HG03342 (cell line): Measurements from ENCODE around the gene GLB1L2.

Experiments used
- ATAC-seq: cut with Tn5 transposase; IDR thresholded peaks from one replicate; pipeline ENCODE4 v1.9.1; 2021; ENCODE audit warnings: mild to moderate bottlenecking, moderate library complexity; ENCODE audit not compliant: unreplicated experiment

Gene GLB1L2

DNA sequence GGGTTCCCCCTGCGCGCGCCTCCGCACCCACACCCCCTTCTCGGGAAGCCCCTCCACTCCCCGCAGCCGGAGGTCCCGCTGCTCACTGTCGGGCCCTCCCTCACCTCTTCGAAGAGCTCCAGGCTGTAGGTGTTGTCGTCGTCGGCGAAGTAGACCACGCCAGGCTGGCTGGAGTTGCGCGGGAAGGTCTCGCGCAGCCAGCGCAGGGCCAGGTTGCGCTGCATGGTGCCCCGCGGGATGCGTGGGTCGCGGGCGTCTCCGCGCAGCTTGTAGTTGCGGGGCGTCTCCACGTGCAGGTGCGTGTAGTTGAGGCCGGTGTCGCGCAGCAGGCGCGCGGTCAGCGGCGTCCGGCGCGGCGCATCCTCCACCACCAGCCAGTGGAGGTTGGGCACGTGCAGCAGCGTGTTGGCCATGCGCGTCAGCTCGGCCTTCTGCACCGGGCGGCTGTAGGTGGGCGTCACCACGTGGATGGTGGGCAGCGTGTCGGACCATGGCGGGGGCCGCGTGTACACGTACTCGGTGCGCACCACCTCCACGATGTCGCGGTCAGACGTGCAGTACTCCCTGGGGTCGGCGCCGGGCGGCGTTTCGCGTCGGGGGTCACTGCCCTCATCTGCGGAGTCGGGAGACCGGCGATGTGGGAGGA lies 51.9 kb downstream of the GLB1L2 start:
- ATAC-seq: no peak

DNA sequence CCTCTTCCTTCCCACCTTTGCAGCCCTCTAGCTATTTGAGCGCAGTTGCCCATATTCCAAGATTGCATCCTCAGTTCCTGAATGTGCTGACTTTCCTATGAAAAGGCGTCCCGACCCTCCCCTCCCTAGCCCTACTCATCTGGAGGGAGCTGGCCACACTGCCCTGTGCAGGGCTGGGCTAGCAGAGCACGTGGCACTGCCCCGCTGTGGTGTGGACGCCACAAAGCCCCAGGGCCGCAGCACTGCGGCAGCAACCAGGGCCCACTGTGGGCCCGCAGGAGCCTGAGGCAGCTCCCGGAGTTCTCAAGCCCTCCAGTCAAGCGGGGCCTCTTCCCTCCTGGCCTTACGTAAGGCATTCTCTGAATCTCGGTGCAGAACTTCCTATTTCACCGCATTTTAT lies 52.6 kb downstream of the GLB1L2 start:
- no peak for ATAC-seq

DNA sequence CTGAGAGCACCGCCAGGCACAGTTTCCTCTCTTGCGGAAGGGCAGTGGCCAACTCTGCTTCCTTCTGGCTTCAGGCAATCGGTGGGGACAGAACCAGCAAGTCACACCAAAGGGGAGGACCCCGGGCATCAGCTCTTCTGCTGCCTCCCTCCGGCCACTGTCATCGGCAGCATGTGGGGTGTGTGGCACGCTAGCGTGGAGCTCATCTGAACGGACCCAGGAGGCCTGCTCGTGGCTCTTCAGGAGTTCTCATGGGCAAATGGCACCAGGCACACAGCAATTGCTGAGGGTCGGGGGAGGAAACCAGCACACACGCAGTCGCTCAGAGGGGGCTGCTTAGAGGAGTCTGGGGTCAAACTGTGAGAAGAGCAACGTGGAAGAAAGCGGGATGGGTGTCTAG lies 53.4 kb downstream of the GLB1L2 start:
- ATAC-seq: no peak

DNA sequence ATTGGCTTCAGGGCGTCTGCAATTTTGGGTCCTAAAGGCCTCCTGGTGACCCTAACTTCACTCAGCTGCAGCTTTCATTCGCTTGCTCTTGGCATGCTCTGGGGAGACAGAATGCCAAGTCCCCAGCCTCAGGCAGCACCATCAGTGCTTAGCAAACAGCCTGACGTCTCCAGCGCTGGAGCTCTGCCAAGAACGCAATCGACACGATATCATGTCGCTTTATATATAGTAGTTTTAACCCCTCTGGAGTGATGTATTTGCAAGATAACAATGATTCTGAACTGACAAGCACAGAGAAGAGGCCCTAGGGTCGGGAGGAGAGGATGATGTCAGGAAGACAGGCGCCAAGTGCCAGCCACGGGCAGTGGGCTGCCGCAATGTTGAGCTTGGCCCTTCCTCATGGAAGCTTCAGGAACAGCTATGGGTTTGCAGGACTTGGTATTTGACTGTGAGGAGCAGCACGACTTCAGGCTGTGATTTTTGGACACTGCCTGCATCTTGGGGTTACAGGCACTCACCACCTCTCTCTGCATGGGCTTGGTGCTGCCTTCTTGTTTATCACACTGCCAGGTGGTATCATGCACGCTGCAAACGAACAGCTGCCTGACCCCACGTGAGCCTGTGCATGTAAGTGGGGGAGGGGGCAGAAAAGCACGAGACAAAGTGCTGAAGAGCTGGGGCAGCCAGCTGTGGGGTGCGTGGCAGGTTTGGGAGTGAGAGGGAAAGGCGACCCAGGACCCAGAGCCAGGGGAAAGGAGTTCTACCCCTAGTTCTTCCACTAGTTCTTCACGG lies 54.2 kb downstream of the GLB1L2 start:
- ATAC-seq: no peak

DNA sequence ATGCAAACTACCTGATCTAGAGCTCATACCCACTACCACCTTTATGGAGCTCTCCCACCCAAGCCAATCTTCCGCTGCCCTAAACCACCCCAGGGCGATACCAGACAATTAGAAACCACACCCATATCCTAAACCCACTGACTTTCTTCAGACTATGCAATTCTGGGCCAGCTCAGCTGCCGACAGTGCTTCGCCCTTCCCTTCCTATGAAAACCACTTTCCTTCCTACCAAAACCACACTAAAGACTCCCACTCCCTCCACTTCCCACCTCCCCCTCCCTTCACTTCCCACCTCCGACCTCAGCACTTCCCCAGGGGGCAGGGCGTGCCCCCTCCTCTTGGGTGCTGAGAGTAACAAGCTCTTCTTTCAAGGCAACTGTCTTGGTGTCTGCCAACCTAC lies 55.2 kb downstream of the GLB1L2 start:
- no peak for ATAC-seq

DNA sequence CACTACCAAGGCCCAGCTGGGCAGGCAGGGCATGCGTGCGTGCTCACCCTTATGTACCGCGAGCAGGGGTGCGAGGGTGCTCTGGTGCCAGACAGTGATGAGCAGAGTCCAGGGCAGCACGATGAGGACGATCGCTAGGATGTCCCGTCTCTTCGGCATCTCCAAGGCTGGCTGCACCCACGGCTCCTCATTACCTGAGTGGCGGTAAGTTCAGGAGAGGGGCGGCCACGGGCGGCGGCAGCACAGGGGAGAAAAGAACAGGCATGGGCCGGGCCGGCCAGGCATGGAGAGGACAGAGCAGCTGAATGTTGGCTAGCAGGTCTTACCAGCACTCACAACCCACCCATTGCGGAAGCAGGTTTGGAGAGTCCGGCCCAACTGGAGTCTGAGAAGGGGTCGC lies 55.7 kb downstream of the GLB1L2 start:
- ATAC-seq: no peak

DNA sequence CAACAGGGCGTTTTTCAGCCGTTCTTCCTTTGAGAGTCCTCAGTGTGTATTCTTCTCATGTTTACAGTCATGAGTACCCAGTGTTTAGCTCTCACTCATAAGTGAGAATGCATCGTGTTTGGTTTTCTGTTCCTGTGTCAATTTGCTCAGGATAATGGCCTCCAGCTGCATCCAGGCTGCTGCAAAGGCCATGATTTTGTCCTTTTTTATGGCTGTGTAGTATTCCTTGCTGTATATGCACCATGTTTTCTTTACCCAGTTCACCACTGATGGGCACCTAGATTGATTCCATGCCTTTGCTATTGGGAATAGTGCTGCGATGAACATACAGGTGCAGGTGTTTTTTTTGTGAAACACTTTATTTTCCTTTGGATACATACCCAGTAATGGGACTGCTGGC lies 56.8 kb downstream of the GLB1L2 start:
- no peak for ATAC-seq

DNA sequence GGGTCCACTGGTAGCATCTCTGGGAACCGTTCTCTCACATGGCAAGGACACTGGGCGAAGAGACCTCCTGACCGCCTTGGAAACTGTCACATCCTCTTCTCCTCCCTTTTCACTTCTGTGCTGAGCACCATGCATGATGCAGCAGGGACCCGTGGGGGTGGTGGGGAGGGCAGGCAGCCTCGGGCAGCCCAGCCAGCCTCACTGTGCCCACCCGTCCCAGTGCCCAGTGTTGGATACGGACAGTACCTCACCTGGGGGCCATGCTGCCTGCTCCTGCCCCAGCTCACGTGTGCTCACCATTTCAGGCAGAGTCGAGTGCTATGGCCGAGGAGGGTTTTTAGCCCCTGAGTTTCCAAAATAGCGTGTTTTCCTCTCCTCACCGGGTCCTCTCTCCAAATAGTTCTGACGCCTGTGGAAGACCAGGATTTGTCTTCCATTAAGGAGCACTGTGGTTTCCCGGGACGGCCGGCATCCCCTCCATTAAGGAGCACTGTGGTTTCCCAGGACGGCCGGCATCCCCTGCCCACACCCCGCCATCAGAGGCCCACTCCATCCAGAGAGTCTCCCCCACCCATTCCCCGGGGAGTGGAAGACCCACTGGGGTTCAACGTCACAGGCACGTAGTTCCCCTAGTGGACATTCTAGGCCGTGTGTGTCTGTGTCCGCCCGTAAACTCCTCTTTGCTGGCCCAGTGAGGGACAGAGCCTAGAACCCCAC lies 57.8 kb downstream of the GLB1L2 start:
- ATAC-seq: no peak

DNA sequence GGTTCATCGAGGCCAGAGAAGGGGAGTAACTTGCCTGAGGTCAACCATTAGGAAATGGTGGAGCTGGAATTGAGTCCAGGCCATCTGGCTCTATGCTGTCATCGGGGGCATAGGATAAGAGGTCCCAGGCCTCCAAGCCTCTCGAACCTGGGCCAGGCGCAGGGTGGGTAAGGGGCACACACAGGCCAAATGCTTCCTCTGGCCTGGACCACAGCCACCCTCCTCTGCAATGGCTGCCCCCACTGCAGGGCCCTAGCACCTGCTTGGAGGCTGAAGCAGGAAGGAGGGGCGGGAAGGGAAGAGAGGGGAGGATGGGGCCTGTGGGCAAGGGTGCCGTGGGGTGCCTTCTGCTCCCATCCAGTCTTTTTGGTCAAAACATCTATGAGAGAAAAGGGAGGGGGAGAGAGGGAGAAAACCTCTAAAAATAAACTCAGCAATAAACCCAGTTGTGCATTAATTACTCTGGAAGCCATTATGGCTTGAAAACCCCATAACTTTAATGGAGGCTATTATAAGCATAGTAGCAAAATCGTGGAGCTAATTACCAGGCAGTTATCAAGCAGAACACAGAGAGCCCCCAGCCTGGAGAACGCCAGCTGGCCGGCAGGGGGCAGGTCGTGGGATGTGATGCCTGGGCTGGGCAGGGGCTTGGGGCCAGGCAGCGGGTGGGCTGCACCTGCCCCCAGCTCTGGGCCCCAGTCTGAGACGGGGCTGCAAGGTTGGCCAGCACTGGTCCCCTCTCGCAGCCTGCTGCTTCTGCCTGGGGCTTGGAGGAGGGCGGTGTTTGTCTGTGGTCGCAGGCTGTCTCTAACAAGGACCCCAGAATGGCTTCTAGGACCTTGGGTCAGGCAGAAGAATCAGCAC lies 59.1 kb downstream of the GLB1L2 start:
- ATAC-seq: no peak

DNA sequence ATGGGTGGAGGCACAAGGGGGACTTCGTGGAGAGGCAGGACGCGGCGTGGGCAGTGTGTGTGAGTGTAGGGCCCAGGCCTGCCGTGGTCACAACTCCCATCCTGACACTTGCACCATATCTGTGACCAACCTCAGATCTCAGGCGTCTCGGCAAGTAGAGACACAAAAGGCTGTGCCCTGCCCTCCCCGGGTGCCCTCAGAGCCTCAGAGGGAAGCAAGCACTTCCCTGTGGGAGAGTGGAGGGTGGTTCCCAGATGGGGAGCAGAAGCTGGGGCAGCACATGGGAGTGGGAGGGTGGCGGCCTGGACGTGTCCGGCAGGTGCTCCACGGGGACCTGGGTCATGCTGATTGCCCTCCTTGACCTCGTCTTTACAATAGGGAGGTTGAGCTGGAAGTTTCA lies 59.9 kb downstream of the GLB1L2 start:
- ATAC-seq: no peak

DNA sequence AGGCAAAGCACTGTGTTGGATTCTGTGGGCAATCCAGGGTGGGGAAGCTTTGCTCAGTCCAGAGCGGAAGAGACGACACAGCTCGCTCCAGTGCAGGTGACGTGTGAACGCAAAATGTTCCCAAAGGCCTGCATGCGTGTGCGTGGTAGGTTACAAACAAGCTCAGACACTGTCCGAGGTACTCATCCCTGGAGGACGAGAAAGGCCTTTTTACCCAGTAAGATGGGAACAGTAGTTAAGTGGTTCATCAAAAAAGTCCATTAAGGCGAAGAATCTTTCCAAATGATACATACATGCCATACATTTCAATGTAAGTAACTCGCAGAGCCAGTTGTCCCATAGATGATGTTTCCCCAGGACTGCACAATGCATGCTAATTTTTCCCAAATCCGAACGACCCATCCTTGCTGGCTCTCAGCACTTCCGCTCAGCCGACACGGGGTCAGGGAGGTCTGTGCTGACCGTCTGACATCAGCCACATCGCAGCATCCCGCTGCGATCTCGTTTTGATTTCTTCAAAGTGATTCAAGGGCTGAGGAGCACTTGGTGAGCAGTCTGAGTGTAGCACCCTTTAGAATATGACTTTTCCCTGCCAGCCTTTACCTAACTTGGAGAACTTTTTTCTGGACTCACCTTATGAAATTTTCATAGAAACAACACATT lies 61.3 kb downstream of the GLB1L2 start:
- ATAC-seq: no peak

DNA sequence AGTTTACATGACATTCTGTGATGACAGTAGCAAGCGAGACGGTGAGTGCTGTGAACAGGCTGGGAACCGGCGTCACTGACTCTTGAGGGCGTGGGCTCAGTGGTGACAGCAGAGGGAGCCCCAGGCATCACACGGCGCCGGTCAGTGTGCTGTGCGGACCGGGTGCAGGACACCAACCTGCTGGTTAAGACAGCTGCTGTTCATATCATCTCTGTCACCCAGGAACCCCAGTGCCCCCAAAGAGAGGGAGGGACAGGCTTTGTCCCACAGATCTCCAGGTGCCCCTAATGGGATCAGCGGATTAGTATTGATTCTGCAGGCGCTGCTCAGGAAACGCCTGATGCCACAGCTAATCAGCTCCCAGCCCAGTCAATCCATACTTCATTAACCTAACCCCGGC lies 61.9 kb downstream of the GLB1L2 start:
- no peak for ATAC-seq

DNA sequence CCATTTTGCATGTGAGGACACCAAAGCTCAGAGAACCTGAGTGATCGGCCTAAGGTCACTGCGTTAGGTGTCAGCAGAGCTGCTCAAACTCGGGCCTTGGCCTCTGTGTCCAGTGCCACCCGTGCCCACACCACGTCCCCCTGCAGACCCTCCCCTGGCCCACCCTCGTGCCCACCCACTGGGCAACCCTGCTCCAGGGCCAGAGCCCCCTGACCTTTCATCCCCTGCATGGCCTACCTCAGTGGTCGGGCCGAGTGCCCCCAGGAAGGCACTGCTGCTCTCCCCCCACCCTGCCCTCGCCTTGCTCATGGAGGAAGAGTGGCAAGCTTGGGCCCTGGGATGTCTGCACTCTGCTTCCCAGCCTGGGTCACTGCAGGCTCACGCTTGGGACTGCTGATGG lies 62.5 kb downstream of the GLB1L2 start:
- ATAC-seq: no peak

DNA sequence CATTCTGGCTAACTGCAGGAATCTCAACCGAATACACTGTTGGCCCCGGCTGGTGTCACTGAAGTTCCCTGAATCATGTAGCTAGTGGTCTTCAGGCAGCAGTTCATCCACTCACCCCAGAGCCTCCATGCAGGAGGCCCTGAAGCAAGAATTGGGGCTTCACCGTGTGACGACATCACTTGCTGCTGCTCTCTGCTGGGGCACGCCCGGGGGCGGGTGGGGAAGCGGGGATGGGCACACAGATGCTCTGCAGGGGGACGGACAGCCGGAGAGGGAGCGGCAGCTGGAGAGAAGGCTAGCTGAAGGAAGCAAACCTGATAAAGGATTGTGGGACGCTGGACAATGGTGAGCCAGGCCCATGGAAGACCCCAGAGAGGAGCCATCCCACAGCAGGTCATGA lies 63.2 kb downstream of the GLB1L2 start:
- no peak for ATAC-seq

DNA sequence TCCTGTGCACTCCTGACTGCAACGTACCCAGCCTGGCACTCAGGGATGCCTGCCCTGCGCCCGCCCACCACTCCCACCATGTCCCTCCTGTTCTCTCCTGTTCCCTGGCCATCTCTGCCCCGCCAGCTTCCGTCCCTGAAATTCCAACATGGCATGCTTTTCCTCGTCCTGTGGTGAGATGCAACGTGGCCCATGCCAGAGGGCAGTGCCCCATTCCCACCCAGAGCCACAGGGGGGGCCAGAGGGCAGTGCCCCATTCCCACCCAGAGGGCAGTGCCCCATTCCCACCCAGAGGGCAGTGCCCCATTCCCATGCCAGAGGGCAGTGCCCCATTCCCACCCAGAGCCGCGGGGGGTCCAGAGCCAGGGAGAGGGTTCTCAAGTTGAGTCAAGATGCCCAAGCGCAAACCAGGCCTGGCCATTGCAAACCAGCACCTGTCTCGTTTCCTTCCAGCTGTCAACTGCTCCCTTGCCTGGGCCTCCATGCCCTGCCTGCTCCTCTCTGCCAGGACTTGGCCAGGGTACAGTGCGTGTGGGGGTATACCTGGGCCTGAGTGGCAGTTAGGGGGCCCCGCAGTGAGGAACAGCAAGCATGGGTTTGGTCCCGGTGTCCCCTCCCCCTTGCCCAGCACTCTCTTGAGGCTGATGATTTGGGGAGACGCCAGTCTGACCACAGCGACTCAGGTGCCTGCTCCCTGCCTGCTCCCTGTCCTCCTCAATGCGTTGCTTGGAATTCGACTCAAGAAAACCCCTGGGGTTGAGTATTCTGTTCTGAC lies 65.7 kb downstream of the GLB1L2 start:
- no peak for ATAC-seq

DNA sequence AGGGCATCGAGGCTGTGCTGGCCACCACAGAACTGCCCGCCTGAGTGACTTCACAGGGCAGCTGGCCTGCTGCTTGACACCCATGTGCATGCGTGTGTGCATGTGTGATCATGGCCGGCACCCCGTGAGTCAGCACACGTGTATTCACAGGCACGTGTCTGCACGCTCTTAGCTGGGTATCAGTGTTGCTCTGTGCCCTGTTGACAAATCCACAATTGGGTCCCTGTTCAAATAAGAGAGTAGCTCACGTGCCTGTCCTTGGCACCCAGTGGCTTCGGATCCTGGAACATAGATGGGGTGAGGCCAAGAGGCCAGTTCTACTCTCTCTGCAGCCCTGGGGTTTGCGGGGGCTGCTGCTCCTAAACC lies 66.3 kb downstream of the GLB1L2 start:
- no peak for ATAC-seq

DNA sequence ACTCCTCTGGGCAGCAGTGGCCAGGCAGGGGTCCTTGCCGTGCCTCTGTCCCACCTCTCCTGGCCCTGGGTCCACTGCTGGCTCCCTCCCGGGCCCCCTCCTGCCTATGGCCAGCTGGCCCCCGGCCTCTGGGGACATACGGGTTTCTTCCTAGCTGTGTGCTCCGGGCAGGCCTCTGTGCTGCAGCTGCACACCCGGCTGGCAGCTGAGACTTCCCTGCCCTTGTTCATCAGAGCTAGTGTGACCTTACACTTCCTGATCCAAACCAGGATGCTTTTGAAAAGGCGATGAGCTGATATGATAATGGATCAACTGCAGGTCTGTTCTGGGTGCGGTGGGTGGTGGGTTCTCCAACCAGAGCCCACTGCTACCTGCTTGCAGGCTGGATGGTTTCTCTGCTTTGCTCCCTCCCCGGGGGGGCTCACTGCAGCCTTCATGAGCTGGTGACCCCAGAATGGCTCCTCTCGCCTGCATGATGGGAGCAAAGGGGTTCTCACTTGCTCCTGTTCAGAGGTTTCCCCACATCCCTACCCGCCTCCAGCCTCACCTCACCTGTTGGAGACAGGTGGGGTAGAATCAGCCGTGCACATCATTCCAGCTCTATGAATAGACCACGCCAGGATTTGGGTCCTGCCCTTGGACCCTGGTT lies 67.0 kb downstream of the GLB1L2 start:
- ATAC-seq: no peak

DNA sequence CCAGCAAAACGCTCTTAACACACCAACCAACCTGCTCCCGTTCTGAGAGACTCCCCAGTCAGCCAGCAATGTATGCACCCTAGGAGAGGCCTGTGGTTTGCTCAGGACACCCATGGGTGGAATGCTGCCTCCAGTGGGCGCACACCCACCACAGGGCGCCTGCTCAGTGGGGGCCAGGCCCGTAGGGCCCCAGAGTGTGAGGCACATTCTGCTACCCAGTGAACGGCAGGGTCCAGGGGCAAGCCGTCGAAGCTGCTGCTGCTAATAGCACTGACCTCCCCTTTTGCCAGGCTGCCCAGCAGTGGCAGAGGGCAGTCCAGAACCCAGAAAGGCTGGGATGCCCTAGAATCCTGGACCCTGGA lies 67.5 kb downstream of the GLB1L2 start:
- no peak for ATAC-seq

DNA sequence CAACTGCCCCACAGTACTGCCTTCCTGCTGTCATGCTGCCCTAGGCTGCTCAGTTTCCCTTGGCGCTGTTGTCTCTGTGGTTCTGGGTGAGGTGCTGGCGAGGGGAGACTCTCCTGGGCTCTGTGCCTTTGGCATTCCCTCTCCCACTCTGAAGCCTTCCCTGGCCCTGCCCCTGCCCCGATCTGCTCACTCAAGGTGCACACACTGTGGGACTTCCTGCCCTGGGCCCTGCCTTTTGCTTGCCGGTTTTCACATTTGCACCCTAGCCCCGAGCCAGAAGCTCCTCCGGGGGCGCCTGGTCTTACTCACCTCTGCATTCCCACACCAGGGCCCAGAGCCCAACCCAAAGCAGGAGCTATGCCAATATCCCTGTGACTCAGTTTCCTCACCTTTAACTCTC lies 68.2 kb downstream of the GLB1L2 start:
- no peak for ATAC-seq
